Skeletal muscle satellite cell (primary cell): ENCODE measurements around the gene LPIN2.

Experiments
- H3K27me3 ChIP-seq: 2 replicates; pipeline ENCODE4 v1.7.0; 2013; ENCODE audit warnings: low read length; ENCODE audit not compliant: control insufficient read depth, insufficient read depth
- H3K36me3 ChIP-seq: 2 replicates; pipeline ENCODE4 v1.7.0; 2013; ENCODE audit warnings: mild to moderate bottlenecking, control low read depth, low read length; ENCODE audit not compliant: insufficient read depth
- H3K4me1 ChIP-seq: 2 replicates; pipeline ENCODE4 v1.7.0; 2013; ENCODE audit warnings: low read length; ENCODE audit not compliant: control insufficient read depth, insufficient read depth
- H3K4me2 ChIP-seq: 2 replicates; pipeline ENCODE4 v1.7.0; 2013; ENCODE audit warnings: mild to moderate bottlenecking, low read length
- H3K4me3 ChIP-seq: 2 replicates; pipeline ENCODE4 v1.7.0; 2013; ENCODE audit warnings: low read length
- H3K9ac ChIP-seq: 2 replicates; pipeline ENCODE4 v1.7.0; 2013; ENCODE audit warnings: mild to moderate bottlenecking, low read depth, low read length, moderate library complexity
- H3K9me3 ChIP-seq: replicated peaks from 2 replicates; pipeline ENCODE4 v1.7.0; 2013; ENCODE audit warnings: mild to moderate bottlenecking, control low read depth, low read length

The LPIN2 gene

GRCh38 chr18:2976218-2977132 lies 36.5 kb downstream of the LPIN2 start:
- no peaks in the 10 kb centered on the region for H3K9me3 ChIP-seq
- no peaks in the 10 kb centered on the region for H3K27me3 ChIP-seq
- no peak overlapping the region for H3K9ac ChIP-seq
- no peak overlapping the region for H3K4me3 ChIP-seq
- H3K4me1 ChIP-seq: peaks cover 42% of the 10 kb centered on the region
- no peaks in the 10 kb centered on the region for H3K36me3 ChIP-seq
- H3K4me2 ChIP-seq: no peak overlapping the region

GRCh38 chr18:2974731-2975130 lies 38.2 kb downstream of the LPIN2 start:
- H3K4me3 ChIP-seq: no peak overlapping the region
- no peak overlapping the region for H3K4me2 ChIP-seq
- no peaks in the 10 kb centered on the region for H3K36me3 ChIP-seq
- no peaks in the 10 kb centered on the region for H3K9me3 ChIP-seq
- no peaks in the 10 kb centered on the region for H3K27me3 ChIP-seq
- H3K9ac ChIP-seq: no peak overlapping the region
- peaks cover 25% of the 10 kb centered on the region for H3K4me1 ChIP-seq

GRCh38 chr18:2971741-2972552 lies 41.0 kb downstream of the LPIN2 start:
- Histone ChIP-seq H3K36me3 (no peaks in the 10 kb centered on the region), H3K4me1 (peaks cover under 1% of the 10 kb centered on the region), H3K4me3 (no peak overlapping the region), H3K4me2 (peak overlapping the region; percentile 34), H3K9me3 (no peaks in the 10 kb centered on the region), H3K27me3 (no peaks in the 10 kb centered on the region), H3K9ac (no peak overlapping the region)

GRCh38 chr18:2970772-2971659 lies 41.9 kb downstream of the LPIN2 start:
- H3K4me1 ChIP-seq: no peaks in the 10 kb centered on the region
- no peak overlapping the region for H3K4me3 ChIP-seq
- no peak overlapping the region for H3K4me2 ChIP-seq
- H3K36me3 ChIP-seq: no peaks in the 10 kb centered on the region
- H3K27me3 ChIP-seq: no peaks in the 10 kb centered on the region
- no peak overlapping the region for H3K9ac ChIP-seq
- H3K9me3 ChIP-seq: no peaks in the 10 kb centered on the region

GRCh38 chr18:2970344-2970743 lies 42.6 kb downstream of the LPIN2 start:
- no peak overlapping the region for H3K4me3 ChIP-seq

GRCh38 chr18:2969695-2970094 lies 43.2 kb downstream of the LPIN2 start:
- Histone ChIP-seq H3K4me3 (no peak overlapping the region), H3K36me3 (no peaks in the 10 kb centered on the region), H3K9ac (no peak overlapping the region), H3K27me3 (no peaks in the 10 kb centered on the region), H3K4me1 (no peaks in the 10 kb centered on the region), H3K9me3 (no peaks in the 10 kb centered on the region), H3K4me2 (no peak overlapping the region)

More at GRCh38 chr18:2970344-2970743, 42.6 kb downstream of the LPIN2 start:
- Histone ChIP-seq H3K4me2 (no peak overlapping the region), H3K4me1 (no peaks in the 10 kb centered on the region), H3K9ac (no peak overlapping the region), H3K9me3 (no peaks in the 10 kb centered on the region), H3K36me3 (no peaks in the 10 kb centered on the region), H3K27me3 (no peaks in the 10 kb centered on the region)

GRCh38 chr18:2968606-2969005 lies 44.3 kb downstream of the LPIN2 start:
- no peak overlapping the region for H3K4me2 ChIP-seq
- no peaks in the 10 kb centered on the region for H3K9me3 ChIP-seq
- H3K36me3 ChIP-seq: no peaks in the 10 kb centered on the region
- no peak overlapping the region for H3K9ac ChIP-seq
- no peak overlapping the region for H3K4me3 ChIP-seq
- no peaks in the 10 kb centered on the region for H3K4me1 ChIP-seq
- H3K27me3 ChIP-seq: no peaks in the 10 kb centered on the region

GRCh38 chr18:2967820-2968219 lies 45.1 kb downstream of the LPIN2 start:
- H3K36me3 ChIP-seq: no peaks in the 10 kb centered on the region
- H3K9me3 ChIP-seq: no peaks in the 10 kb centered on the region
- H3K4me1 ChIP-seq: no peaks in the 10 kb centered on the region
- H3K4me3 ChIP-seq: no peak overlapping the region
- H3K27me3 ChIP-seq: no peaks in the 10 kb centered on the region
- H3K9ac ChIP-seq: no peak overlapping the region
- no peak overlapping the region for H3K4me2 ChIP-seq

- no peaks in the 10 kb centered on the region for H3K27me3 ChIP-seq
- H3K36me3 ChIP-seq: no peaks in the 10 kb centered on the region
- H3K4me1 ChIP-seq: no peaks in the 10 kb centered on the region
- no peaks in the 10 kb centered on the region for H3K9me3 ChIP-seq
- no peak overlapping the region for H3K4me2 ChIP-seq
- H3K9ac ChIP-seq: no peak overlapping the region
- no peak overlapping the region for H3K4me3 ChIP-seq
These were observed 45.6 kb downstream of the LPIN2 start for GRCh38 chr18:2967357-2967756.

- H3K36me3 ChIP-seq: no peaks in the 10 kb centered on the region
- H3K4me3 ChIP-seq: no peak overlapping the region
- H3K27me3 ChIP-seq: no peaks in the 10 kb centered on the region
- no peak overlapping the region for H3K9ac ChIP-seq
- no peaks in the 10 kb centered on the region for H3K4me1 ChIP-seq
- H3K9me3 ChIP-seq: no peaks in the 10 kb centered on the region
- no peak overlapping the region for H3K4me2 ChIP-seq
These were observed 46.4 kb downstream of the LPIN2 start for GRCh38 chr18:2966560-2966959.

- no peaks in the 10 kb centered on the region for H3K36me3 ChIP-seq
- H3K4me3 ChIP-seq: no peak overlapping the region
- H3K27me3 ChIP-seq: no peaks in the 10 kb centered on the region
These were observed 47.1 kb downstream of the LPIN2 start for GRCh38 chr18:2965797-2966196.

More at GRCh38 chr18:2965797-2966196, 47.1 kb downstream of the LPIN2 start:
- Histone ChIP-seq H3K9me3 (no peaks in the 10 kb centered on the region), H3K4me2 (no peak overlapping the region), H3K4me1 (no peaks in the 10 kb centered on the region), H3K9ac (no peak overlapping the region)
